RWPE1 (cell line): ENCODE data around the gene HLA-DRB1.

Experiments used
- CTCF ChIA-PET: fragments of 350-600 bp; sonication (Branson Sonifier 250); formaldehyde crosslinking; extraction: SDS; loops from one replicate; lab custom pipeline; 2021; lab: Yijun Ruan, JAX
- POLR2A ChIA-PET: fragments of 400-600 bp; formaldehyde crosslinking; extraction: SDS; loops from one replicate; lab custom pipeline; 2020; ENCODE audit warnings: antibody characterized with exemption; ENCODE audit not compliant: low non-redundant PET; lab: Yijun Ruan, JAX
- DNase-seq: peaks from one replicate; pipeline ENCODE4 v3.0.0; 2012; ENCODE audit warnings: low spot score
- H3K27ac ChIP-seq: fragments of 450-650 bp; 2 replicates; pipeline ENCODE4 v1.5.1; 2017
- CTCF ChIP-seq: fragments of 450-650 bp; conservative IDR thresholded peaks from 2 replicates; pipeline ENCODE4 v1.5.1; 2017; ENCODE audit warnings: low read depth, mild to moderate bottlenecking

The HLA-DRB1 gene

DNA sequence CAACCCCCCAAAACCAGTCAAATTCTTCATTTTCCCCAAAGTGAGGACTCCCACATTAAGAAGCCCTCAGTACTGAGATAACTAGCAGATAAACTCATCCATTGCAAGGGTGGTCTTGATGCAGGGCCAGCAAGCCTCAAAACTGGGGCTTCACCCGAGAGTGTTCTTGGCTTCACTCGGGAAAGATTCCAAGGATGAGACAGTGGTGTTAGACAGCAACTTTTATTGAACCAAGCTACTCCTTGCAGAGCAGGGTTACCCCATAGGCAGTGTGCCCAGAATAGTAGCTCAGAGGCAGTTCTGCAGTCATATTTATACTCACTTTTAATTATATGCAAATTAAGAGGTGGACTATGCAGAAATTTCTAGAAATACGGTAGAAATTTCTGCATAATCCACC lies 31.7 kb upstream of the HLA-DRB1 start:
- no peak for DNase-seq
- no peak for TF ChIP-seq CTCF
- ChIA-PET CTCF (no interaction called here), POLR2A (no interaction called here)
- no peak overlapping the region for H3K27ac ChIP-seq

DNA sequence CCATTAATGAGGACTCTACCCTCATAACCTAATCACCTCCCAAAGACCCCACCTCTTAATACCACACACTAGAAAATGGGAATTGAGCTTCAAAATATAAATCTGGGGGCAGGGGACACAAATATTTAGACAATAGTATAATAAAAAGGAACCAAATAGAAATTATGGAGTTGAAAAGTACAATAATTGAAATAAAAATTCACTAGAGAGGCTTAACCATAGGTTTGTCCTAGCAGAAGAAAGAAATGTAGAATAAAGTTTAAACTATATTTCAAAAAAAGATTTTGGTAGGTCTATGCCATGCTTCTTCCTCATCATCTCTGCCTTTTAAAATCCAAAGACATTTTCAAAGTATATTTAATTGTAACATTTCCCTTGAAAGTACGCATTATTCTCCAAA lies 28.1 kb upstream of the HLA-DRB1 start:
- TF ChIP-seq CTCF, result no peak
- no peak for DNase-seq
- CTCF ChIA-PET, result interaction anchor here (0.7 kb wide), 1 partner anchor 154 kb away, joined by 5 read pairs; no protein-coding TSS in a partner anchor
- POLR2A ChIA-PET, result no interaction called here
- H3K27ac ChIP-seq, result no peak overlapping the region

- TF ChIP-seq CTCF, result no peak
- POLR2A ChIA-PET, result no interaction called here
- DNase-seq, result no peak
- CTCF ChIA-PET, result interaction anchor here (0.7 kb wide), 1 partner anchor 1508 kb away, joined by 3 read pairs; no protein-coding TSS in a partner anchor
- no peak overlapping the region for H3K27ac ChIP-seq
Measured at GRCh38 chr6:32615885-32616532, 26.4 kb upstream of the HLA-DRB1 start.

- TF ChIP-seq CTCF, result no peak
- ChIA-PET POLR2A (no interaction called here), CTCF (no interaction called here)
- no peak for DNase-seq
- H3K27ac ChIP-seq, result no peak overlapping the region
Measured at GRCh38 chr6:32614366-32615081, 24.9 kb upstream of the HLA-DRB1 start.

GRCh38 chr6:32613475-32613874 lies 23.8 kb upstream of the HLA-DRB1 start:
- TF ChIP-seq CTCF, result no peak
- H3K27ac ChIP-seq, result no peak overlapping the region
- DNase-seq, result no peak
- ChIA-PET CTCF (no interaction called here), POLR2A (no interaction called here)

DNA sequence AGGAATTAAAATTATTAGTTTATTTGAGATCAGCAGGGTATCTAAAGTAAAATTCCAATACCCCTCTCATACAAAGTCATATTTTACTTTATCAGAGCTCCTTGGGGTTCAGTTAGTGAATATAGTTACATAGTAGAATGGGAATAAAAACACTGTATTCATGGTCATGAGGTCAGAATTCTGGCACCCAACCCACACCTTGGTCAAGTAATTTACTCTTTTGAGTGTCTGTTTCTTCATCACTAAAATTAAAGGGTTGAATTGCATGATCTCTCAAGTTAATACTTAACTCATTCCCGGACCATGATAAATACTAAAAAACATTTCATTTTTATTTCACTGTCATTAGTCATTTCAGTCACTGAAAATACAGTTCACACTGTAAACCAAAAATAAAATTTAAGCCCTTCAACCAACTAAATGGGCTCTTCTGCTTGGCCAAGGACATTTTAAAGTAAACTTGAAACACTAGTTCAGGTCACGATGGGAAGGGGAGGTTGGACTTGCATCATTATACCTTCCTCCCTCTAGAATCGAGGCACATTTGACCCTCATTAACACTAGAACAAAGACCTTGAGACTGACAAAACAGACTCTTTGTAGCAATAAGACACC lies 21.1 kb upstream of the HLA-DRB1 start:
- CTCF ChIA-PET, result no interaction called here
- DNase-seq, result no peak
- POLR2A ChIA-PET, result no interaction called here
- no peak overlapping the region for H3K27ac ChIP-seq
- TF ChIP-seq CTCF, result no peak
